HG03103 (cell line): Measurements from ENCODE around the gene SYNM.
A peak's percentile ranks its signal among the peaks of the same experiment; 100 is the strongest.

ENCODE experiments used
- ATAC-seq: cut with Tn5 transposase; IDR thresholded peaks from one replicate; pipeline ENCODE4 v1.9.1; 2021; ENCODE audit warnings: low read depth; ENCODE audit not compliant: unreplicated experiment

Gene SYNM

GRCh38 chr15:99085413-99086326, 19.2 kb upstream of the SYNM start:
- no peak for ATAC-seq

GRCh38 chr15:99086327-99086667, 18.6 kb upstream of the SYNM start:
- no peak for ATAC-seq

GRCh38 chr15:99087405-99087943, 17.4 kb upstream of the SYNM start:
- ATAC-seq, result no peak

- peak; percentile 100 for ATAC-seq
These were observed 14.7 kb upstream of the SYNM start for GRCh38 chr15:99090011-99090699.

GRCh38 chr15:99090938-99091337, 13.9 kb upstream of the SYNM start:
- no peak for ATAC-seq

GRCh38 chr15:99092554-99093172, 12.2 kb upstream of the SYNM start:
- ATAC-seq, result no peak

- no peak for ATAC-seq
These were observed 9.3 kb upstream of the SYNM start for GRCh38 chr15:99095626-99096025.

GRCh38 chr15:99096173-99096893, 8.5 kb upstream of the SYNM start:
- no peak for ATAC-seq

GRCh38 chr15:99096894-99097426, 7.9 kb upstream of the SYNM start:
- no peak for ATAC-seq

GRCh38 chr15:99097441-99098410, 7.2 kb upstream of the SYNM start:
- no peak for ATAC-seq

- ATAC-seq, result no peak
These were observed 6.5 kb upstream of the SYNM start for GRCh38 chr15:99098426-99098825.

GRCh38 chr15:99098991-99099390, 5.9 kb upstream of the SYNM start:
- no peak for ATAC-seq

- no peak for ATAC-seq
These were observed 5.2 kb upstream of the SYNM start for GRCh38 chr15:99099661-99100060.

GRCh38 chr15:99100245-99101173, 4.4 kb upstream of the SYNM start:
- no peak for ATAC-seq

- ATAC-seq, result no peak
These were observed 3.4 kb upstream of the SYNM start for GRCh38 chr15:99101501-99101900.

GRCh38 chr15:99102332-99103235, 2.3 kb upstream of the SYNM start:
- no peak for ATAC-seq

- ATAC-seq, result no peak
These were observed 1.6 kb upstream of the SYNM start for GRCh38 chr15:99103279-99103678.
